ENCODE data around the gene ETV7.
"Not testable (repeated sequence)": the region's sequence is repeated elsewhere in the genome, so short reads cannot be mapped to it uniquely, and the experiment has no call there.

The ETV7 gene

GRCh38 chr6:36382976-36383375 lies 4.5 kb downstream of the ETV7 start:
- no peak for DNase-seq

- DNase-seq: peak; percentile 24
Measured at GRCh38 chr6:36381502-36382389, 5.7 kb downstream of the ETV7 start.

- DNase-seq: no peak
Measured at GRCh38 chr6:36380166-36380565, 7.3 kb downstream of the ETV7 start.

GRCh38 chr6:36378936-36379335 lies 8.5 kb downstream of the ETV7 start:
- no peak for DNase-seq

GRCh38 chr6:36378243-36378920 lies 9.1 kb downstream of the ETV7 start:
- DNase-seq: no peak

GRCh38 chr6:36377594-36377993 lies 9.9 kb downstream of the ETV7 start:
- no peak for DNase-seq

GRCh38 chr6:36376742-36377141 lies 10.7 kb downstream of the ETV7 start:
- peak; percentile 13 for DNase-seq

GRCh38 chr6:36376183-36376582 lies 11.3 kb downstream of the ETV7 start:
- DNase-seq: no peak

- no peak for DNase-seq
Measured at GRCh38 chr6:36375644-36376155, 11.8 kb downstream of the ETV7 start.

- DNase-seq: no peak
Measured at GRCh38 chr6:36374972-36375371, 12.5 kb downstream of the ETV7 start.

- no peak for DNase-seq
Measured at GRCh38 chr6:36374194-36374593, 13.3 kb downstream of the ETV7 start.

- peak; percentile 68 for DNase-seq
Measured at GRCh38 chr6:36373368-36374019, 14.0 kb downstream of the ETV7 start.

- DNase-seq: no peak
Measured at GRCh38 chr6:36372088-36372487, 15.4 kb downstream of the ETV7 start.

GRCh38 chr6:36371211-36371610 lies 16.3 kb downstream of the ETV7 start:
- DNase-seq: no peak

- no peak for DNase-seq
Measured at GRCh38 chr6:36370638-36371037, 16.8 kb downstream of the ETV7 start.

- DNase-seq: peak; percentile 93
Measured at GRCh38 chr6:36368921-36369865, 18.3 kb downstream of the ETV7 start.

GRCh38 chr6:36368421-36368820 lies 19.0 kb downstream of the ETV7 start:
- DNase-seq: peak; percentile 30

- DNase-seq: no peak
Measured at GRCh38 chr6:36367743-36368142, 19.7 kb downstream of the ETV7 start.

- no peak for DNase-seq
Measured at GRCh38 chr6:36364669-36365479, 22.6 kb downstream of the ETV7 start.

- not testable (repeated sequence) for DNase-seq
Measured at GRCh38 chr6:36364061-36364635, 23.3 kb downstream of the ETV7 start.

- not testable (repeated sequence) for DNase-seq
Measured at GRCh38 chr6:36363371-36363752, 24.1 kb downstream of the ETV7 start.
